OCI-M2 (cell line): ENCODE data around the gene LRIG1.

ENCODE experiments used
- DNase-seq: peaks from one replicate; lab custom pipeline; 2025; ENCODE audit not compliant: unreplicated experiment; lab: John Stamatoyannopoulos, UW

The LRIG1 gene

DNA sequence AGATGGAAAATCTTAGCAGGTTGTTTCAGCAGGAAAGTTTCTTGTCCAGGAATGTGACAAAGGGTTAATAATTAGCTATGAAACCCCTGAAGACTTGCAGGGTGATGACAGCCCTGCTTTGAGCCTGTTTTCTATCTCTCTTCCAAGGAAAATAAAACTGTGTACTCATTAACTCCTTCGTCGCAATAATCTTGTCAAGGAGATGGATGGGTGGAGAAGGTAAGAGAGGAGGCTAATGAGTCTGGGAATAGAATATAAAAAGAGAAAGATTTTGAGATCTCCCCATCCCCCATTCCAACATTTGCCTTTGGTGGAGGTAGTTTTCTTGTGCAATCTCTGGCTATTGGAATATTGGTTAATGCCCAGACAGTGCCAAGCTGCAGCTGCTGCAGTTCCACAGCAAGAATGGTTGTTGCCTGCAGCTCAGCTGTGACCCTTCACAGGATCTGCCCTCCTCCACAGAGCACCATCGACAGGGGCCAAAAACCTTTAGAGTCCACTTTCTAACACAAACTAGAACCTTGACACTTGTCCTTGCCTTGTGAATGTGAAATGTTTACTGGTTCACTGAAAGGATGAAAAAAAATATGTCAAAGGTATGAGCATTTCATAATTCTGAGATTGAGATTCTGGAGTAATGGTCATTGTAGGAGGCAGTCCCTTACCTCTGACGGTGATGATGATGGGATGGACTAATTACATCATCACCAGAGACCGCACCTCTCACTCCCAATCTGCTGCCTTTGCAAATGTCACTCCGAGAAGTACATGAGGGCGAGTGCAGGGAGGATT, 4.2 kb upstream of the LRIG1 start:
- DNase-seq, result no peak

DNA sequence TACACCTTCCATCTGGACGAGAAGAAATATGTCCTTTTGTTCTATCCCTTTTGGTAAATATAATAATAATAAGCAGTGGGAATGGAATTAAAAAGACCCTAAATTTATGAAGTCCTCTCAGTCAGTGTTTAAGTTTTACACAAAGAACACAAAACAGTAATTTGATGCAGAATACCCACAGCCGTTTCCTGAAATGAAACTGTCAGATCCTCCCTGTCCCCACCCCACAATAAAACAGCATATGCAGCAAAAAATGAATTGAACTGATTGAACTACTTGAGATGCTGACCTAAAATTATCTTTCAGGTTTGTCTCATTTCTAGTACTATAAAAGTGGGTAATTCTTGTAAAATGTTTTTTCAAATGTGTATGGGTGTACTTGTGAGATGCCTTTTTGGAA, 2.2 kb upstream of the LRIG1 start:
- no peak for DNase-seq

GRCh38 chr3:66502245-66502874, 1.5 kb upstream of the LRIG1 start:
- no peak for DNase-seq

DNA sequence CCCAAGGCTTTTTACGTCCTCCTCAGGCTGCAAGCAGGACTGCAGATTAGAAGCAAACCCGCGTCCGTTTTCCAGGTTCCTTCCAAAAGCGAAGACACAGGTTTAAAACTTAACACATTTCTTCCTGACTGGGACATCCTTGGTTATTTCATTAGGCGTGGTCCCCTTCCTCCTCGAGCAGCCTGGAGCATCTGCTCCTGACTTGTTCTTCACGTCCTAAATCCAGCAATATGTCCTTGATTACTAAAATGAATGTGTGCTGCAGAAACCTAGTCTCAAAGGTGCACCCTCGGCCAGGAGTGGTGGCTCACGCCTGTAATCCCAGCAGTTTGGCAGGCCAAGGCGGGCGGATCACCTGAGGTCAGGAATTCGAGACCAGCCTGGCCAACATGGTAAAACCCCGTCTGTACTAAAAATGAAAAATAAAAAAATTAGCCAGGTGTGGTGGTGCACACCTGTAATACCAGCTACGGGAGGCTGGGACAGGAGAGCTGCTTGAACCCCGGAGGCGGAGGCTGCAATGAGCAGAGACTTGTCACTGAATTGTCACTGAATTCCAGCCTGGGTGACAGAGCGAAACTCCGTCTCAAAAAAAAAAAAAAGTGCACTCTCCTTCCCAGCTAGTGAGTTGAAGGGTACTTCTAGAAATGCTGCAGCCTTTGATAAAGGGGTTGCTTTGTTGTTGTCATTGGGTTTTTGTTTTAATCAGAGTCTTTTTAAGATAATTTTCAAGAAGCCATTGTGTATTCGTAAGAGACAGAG, 842 bp upstream of the LRIG1 start:
- DNase-seq, result no peak

GRCh38 chr3:66499881-66500575, 794 bp downstream of the LRIG1 start:
- DNase-seq, result no peak

- DNase-seq, result no peak
Observed at GRCh38 chr3:66498687-66499621, 1.9 kb downstream of the LRIG1 start.

DNA sequence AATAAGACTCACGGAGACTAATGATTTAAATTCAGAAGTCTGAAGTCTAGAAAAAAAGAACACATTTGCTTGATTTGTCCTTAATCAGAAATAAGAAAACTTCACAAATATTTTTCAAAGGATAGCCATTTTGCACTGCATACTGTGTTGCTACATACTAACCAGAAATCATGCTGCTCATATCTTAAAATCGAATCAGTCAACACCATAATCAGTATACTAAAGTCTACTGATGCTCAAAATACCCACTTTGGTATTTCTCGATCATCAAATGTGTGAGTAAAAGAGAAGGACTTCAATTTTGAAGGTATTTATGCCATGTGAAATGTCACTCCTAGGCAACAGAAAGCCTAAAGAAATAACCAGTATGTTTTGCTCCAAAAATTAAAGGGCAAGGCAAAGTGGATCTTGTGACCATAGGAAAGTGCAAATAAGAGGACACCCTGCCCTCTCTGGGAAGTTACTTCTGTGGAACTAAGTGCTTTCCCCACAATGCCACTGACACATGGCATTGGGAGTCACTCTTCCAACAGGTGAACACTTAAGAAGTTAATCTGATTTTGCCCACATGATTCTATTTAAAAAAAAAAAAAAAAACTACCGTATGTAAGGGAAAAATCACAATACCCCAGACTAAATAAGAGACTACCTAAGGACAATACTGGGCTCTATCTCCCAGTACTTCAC, 2.7 kb downstream of the LRIG1 start:
- DNase-seq, result no peak

- no peak for DNase-seq
Observed at GRCh38 chr3:66497288-66497984, 3.4 kb downstream of the LRIG1 start.

- no peak for DNase-seq
Observed at GRCh38 chr3:66496746-66497145, 4.1 kb downstream of the LRIG1 start.

DNA sequence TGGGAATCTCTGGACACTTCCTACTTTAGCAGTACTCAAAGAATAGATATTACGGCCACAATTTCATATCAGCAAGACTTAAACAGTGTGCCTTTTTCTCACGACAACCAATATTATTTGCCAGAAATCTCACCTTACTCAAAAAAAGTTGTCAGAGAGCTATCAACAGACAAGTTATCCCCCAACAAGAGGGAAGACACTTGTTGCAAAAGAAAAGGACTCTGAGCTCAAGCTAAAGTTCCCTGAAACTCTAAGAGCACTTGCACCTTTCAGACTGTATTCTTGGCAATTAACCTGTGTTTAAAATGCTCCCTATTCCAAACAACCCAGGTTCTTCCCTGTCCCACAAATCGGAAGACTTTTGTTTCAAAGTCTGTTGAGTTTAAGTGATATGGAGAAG, 4.5 kb downstream of the LRIG1 start:
- no peak for DNase-seq

DNA sequence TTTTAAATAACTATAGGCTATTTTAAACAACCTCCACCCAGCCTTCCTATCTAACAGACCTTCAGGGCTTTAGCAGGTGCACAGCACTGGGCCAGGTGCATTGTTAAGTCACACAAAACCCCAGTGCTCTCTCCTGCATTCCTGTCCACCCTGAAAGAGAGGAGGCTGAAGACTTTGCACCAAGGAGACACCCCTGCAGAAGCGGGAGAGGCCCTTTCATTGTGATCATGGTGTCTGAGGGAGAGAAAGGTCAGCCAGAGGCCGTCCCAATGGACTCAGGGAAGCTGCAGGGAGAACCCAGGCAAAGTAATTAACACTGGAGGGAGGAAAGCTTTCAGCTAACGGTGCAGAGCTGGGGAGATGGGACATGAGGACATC, 5.2 kb downstream of the LRIG1 start:
- no peak for DNase-seq

DNA sequence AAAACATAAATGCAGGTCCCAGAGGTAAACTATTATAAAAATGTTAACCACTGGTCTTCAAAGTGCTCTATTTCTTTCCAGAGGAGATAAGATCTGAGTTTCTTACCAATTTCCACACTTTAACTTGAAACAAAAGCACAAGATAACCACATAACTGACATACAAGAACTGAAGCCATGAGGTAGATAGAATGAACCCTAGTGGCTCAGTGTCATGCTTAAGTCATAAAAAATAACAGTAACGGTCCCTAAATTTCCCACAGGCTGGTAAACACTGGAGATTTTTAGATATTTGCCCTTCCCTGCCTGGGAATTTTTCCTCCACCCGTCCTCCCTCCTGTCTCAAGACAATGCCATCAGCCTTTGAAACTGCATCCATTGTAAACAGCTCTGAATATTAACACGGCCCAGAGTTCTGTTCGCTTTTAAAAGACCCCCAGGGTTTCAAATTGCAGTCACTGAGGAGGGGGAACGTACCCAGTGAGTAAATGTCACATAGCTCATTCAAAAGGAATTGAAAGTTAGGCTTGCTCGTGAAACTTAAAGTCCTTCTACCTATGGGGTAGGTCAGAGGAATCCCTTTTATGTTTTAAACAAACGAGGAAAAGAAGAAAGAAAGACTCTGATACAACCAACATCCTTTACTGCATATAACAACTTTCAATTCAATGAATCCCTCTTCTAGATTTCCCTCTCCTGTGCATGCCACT, 5.7 kb downstream of the LRIG1 start:
- no peak for DNase-seq

GRCh38 chr3:66493458-66494099, 7.2 kb downstream of the LRIG1 start:
- no peak for DNase-seq

DNA sequence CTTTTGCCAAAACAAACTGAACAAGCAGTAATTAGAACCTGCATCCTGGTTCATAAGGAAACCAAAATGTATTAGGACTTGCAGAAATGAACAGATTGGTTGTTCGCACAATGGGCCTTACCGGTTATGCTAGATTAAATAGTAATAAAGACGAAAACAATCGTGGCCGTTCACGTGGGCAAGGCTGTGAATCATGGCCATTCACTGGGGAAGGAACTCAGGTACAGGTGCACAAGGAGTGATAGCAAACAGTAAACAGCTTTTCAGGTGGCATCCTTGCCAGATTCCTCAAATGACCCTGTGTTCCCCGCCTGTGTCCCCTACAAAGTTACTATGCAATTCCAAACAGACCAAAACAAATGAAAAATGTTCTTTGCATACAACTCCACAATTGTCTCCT, 8.2 kb downstream of the LRIG1 start:
- DNase-seq, result no peak

DNA sequence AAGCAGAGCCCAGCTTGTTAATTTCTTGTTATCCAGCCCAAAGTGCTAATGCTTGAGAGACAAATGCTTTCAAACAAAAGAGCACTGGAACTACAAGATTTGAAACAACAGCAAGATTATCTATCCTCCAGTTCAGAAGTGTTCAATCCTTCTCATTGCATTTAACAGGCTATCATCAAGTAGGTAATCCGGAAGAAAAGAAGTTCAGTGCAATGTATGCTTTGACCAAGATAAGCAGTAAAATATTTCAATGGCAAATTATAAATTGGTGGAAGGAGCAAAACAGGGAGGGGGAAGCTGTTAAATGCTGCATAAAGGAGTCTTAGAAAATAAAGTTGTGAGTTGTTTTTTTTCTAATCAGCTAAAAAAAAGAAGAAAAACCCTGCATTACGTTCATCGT, 8.8 kb downstream of the LRIG1 start:
- no peak for DNase-seq

DNA sequence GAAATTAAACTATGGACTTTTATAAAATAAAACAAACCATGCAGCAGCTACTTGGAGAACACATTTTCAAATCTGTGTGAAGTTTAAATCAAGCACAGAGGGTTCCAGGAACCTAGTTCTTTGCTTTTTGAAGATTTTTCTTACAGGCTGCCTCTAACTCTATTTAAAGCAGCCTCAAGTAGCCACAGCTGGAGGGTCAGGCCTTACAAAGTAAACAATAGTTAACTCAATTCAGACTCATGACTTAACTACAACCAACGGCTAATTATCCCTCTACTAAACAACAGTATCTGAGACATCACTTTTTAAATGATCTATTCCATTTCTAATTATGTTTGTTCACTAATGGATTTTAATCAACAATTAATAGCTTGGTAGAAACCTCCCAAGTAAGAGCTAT, 9.8 kb downstream of the LRIG1 start:
- DNase-seq, result no peak

DNA sequence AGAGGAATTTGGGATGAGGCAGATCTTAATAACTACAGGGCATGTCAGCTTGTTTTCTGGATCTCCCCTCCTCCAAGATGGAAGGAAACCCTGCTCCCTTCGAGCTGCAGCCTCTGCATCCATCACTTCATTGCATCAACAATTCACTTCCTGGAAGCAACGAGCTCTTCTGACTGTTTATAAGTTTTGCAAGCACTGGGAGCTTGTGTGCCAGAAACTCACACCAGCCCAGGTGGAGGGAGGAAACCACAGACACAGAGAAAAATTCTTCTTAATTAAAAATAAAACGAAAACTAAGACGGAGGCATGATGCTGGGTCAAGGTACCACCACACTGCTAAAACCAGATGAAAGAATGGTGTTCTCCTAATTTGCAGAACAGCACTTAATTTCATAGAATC, 10.6 kb downstream of the LRIG1 start:
- no peak for DNase-seq

DNA sequence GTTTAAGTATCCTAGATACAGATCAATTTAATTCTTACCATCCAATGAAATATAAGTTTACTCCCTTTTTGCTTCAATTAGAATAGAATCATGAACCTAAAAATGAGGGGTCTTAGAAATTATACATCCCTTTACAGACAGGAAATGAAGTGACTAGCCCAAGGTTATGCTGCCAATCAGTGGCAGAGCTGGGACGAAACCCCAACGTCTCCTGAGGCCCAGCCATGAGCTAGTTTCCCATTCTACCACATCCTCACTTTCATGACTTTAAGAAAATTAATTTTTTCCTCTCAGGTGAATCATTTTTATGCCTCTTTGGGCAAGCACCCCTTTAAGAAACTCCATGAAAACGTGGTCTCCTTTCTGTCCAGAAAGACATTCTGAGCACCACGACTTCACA, 11.2 kb downstream of the LRIG1 start:
- DNase-seq, result no peak
